Spinal cord (tissue), 10 donors: Measurements from ENCODE around the gene ERBB3. TPM values are rescaled to one million over a fixed set of nuclear protein-coding genes. Genes with fewer than 3 reads are reported as not detected.

ENCODE experiments used
- DNase-seq, 6 donors: peaks; one replicate each; pipeline versions ENCODE4 v3.0.0 to v3.0.0-alpha.2; 2013 to 2015; ENCODE audit warnings: low spot score in 6 of 6, low read depth in 4 of 6
- H3K27ac ChIP-seq: one replicate; pipeline ENCODE4 v1.5.1; 2013; ENCODE audit warnings: low read depth, low read length, control low read depth
- H3K27me3 ChIP-seq: one replicate; pipeline ENCODE4 v1.6.1; 2013; ENCODE audit warnings: low read length; ENCODE audit not compliant: control insufficient read depth, insufficient read depth
- H3K36me3 ChIP-seq: one replicate; pipeline ENCODE4 v1.6.1; 2013; ENCODE audit warnings: low read length; ENCODE audit not compliant: control insufficient read depth, insufficient read depth
- H3K4me1 ChIP-seq: one replicate; pipeline ENCODE4 v1.6.1; 2013; ENCODE audit warnings: low read length; ENCODE audit not compliant: control insufficient read depth, insufficient read depth
- H3K4me3 ChIP-seq: one replicate; pipeline ENCODE4 v1.5.1; 2013; ENCODE audit warnings: low read depth, low read length, control low read depth
- H3K9me3 ChIP-seq: one replicate; pipeline ENCODE4 v1.6.1; 2013; ENCODE audit warnings: low read length; ENCODE audit not compliant: control insufficient read depth, insufficient read depth
- WGBS: methylation state at CpG from one replicate; pipeline ENCODE4 v1.1.5; 2013; ENCODE audit warnings: missing lambda C conversion rate; ENCODE audit not compliant: insufficient coverage; 5-methylcytosine and 5-hydroxymethylcytosine counted together
- polyA plus RNA-seq, 2 donors: library from polyadenylated mRNA; unstranded; fragments of 120-200 nt; gene quantifications; one replicate each; pipeline ENCODE4 v1.2.1, GENCODE V29; 2013; ENCODE audit not compliant: insufficient read length in 2 of 2
- total RNA-seq, 2 donors: library from RNA; depleted of rRNA in 1 of 2; stranded (reverse); fragments of 120-200 nt in 1 of 2; fragments of >200 nt in 1 of 2; gene quantifications; one replicate each; pipeline versions ENCODE4 v1.2.3 to v1.2.4, GENCODE V29; 2013 to 2014
- donor health status: healthy.

The ERBB3 gene
- total and polyA plus RNA-seq, 4 donors, result 41.1 to 95.1 (median 72.0) TPM

- peaks cover 30% of the 10 kb centered on the region for H3K4me1 ChIP-seq
- whole genome bisulfite sequencing, result under 1% methylated on average over 20 of the region's 20 CpGs
- H3K4me3 ChIP-seq, result peak overlapping the region; percentile 91
- DNase-seq, result peak in 2 of 6 donors; percentile 32 to 51
- peak overlapping the region; percentile 92 for H3K27ac ChIP-seq
- peaks cover 39% of the 10 kb centered on the region for H3K36me3 ChIP-seq
- H3K27me3 ChIP-seq, result no peaks in the 10 kb centered on the region
- H3K9me3 ChIP-seq, result no peaks in the 10 kb centered on the region
Measured at GRCh38 chr12:56128670-56129205, 48.8 kb downstream of the ERBB3 start.

- H3K36me3 ChIP-seq, result peaks cover 46% of the 10 kb centered on the region
- no peaks in the 10 kb centered on the region for H3K9me3 ChIP-seq
- peak in 2 of 6 donors; percentile 56 to 66 for DNase-seq
- WGBS, result under 1% methylated on average over 23 of the region's 29 CpGs
- H3K4me1 ChIP-seq, result peaks cover 30% of the 10 kb centered on the region
- no peaks in the 10 kb centered on the region for H3K27me3 ChIP-seq
- peak overlapping the region; percentile 92 for H3K27ac ChIP-seq
- peak overlapping the region; percentile 91 for H3K4me3 ChIP-seq
Measured at GRCh38 chr12:56129206-56129941, 49.4 kb downstream of the ERBB3 start.

GRCh38 chr12:56129942-56130495 is 50.1 kb downstream of the ERBB3 start:
- H3K27ac ChIP-seq, result no peak overlapping the region
- H3K9me3 ChIP-seq, result no peaks in the 10 kb centered on the region
- H3K27me3 ChIP-seq, result no peaks in the 10 kb centered on the region
- H3K4me1 ChIP-seq, result peaks cover 30% of the 10 kb centered on the region
- peak overlapping the region; percentile 91 for H3K4me3 ChIP-seq
- H3K36me3 ChIP-seq, result peaks cover 50% of the 10 kb centered on the region
- 73% methylated on average over 22 of the region's 22 CpGs for WGBS
- no peak for DNase-seq

- no peak overlapping the region for H3K4me3 ChIP-seq
- no peaks in the 10 kb centered on the region for H3K9me3 ChIP-seq
- no peak for DNase-seq
- no peak overlapping the region for H3K27ac ChIP-seq
- H3K4me1 ChIP-seq, result peaks cover 30% of the 10 kb centered on the region
- 100% methylated on average over 1 of the region's 4 CpGs for WGBS
- peaks cover 53% of the 10 kb centered on the region for H3K36me3 ChIP-seq
- H3K27me3 ChIP-seq, result no peaks in the 10 kb centered on the region
Measured at GRCh38 chr12:56130876-56131275, 50.9 kb downstream of the ERBB3 start.

DNA sequence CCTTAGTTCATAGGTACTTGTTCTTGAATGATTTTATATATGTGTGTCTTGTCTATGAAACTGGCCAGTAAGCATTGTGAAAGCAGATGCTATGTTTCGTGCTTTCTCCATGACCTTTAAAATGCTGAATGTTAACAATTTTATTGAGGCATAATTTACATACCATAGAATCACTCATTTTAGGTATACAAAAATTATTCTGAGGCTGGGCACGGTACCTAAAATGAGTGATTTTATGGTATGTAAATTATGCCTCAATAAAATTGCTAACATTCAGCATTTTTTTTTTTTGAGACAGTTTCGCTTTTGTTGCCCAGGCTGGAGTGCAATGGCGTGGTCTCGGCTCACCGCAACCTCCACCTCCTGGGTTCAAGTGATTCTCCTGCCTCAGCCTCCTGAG is 54.9 kb downstream of the ERBB3 start:
- peaks cover 91% of the 10 kb centered on the region for H3K36me3 ChIP-seq
- peaks cover 7% of the 10 kb centered on the region for H3K4me1 ChIP-seq
- no peak overlapping the region for H3K4me3 ChIP-seq
- H3K27me3 ChIP-seq, result no peaks in the 10 kb centered on the region
- 96% methylated on average over 4 of the region's 6 CpGs for WGBS
- no peak overlapping the region for H3K27ac ChIP-seq
- DNase-seq, result no peak
- H3K9me3 ChIP-seq, result no peaks in the 10 kb centered on the region

- no peak for DNase-seq
- Histone ChIP-seq H3K27ac (no peak overlapping the region), H3K4me1 (no peaks in the 10 kb centered on the region), H3K27me3 (no peaks in the 10 kb centered on the region), H3K4me3 (no peak overlapping the region), H3K36me3 (peaks cover 86% of the 10 kb centered on the region), H3K9me3 (no peaks in the 10 kb centered on the region)
- 95% methylated on average over 5 of the region's 14 CpGs for WGBS
Measured at GRCh38 chr12:56137853-56138571, 58.0 kb downstream of the ERBB3 start.

- DNase-seq, result no peak
- H3K4me1 ChIP-seq, result no peaks in the 10 kb centered on the region
- no peaks in the 10 kb centered on the region for H3K27me3 ChIP-seq
- H3K27ac ChIP-seq, result no peak overlapping the region
- peaks cover 59% of the 10 kb centered on the region for H3K36me3 ChIP-seq
- H3K4me3 ChIP-seq, result no peak overlapping the region
- WGBS, result 89% methylated on average over 9 of the region's 19 CpGs
- no peaks in the 10 kb centered on the region for H3K9me3 ChIP-seq
Measured at GRCh38 chr12:56141946-56142784, 62.2 kb downstream of the ERBB3 start.

GRCh38 chr12:56143217-56143616 is 63.3 kb downstream of the ERBB3 start:
- Histone ChIP-seq H3K27me3 (no peaks in the 10 kb centered on the region), H3K27ac (no peak overlapping the region), H3K36me3 (peaks cover 49% of the 10 kb centered on the region), H3K4me1 (no peaks in the 10 kb centered on the region), H3K4me3 (no peak overlapping the region), H3K9me3 (no peaks in the 10 kb centered on the region)
- 100% methylated on average over 1 of the region's 4 CpGs for WGBS
- DNase-seq, result no peak

- 77% methylated on average over 8 of the region's 8 CpGs for WGBS
Measured at GRCh38 chr12:56143870-56144269, 63.9 kb downstream of the ERBB3 start.

More at GRCh38 chr12:56143870-56144269, 63.9 kb downstream of the ERBB3 start:
- Histone ChIP-seq H3K9me3 (no peaks in the 10 kb centered on the region), H3K4me1 (no peaks in the 10 kb centered on the region), H3K4me3 (no peak overlapping the region), H3K27ac (peak overlapping the region; percentile 25), H3K27me3 (no peaks in the 10 kb centered on the region), H3K36me3 (peaks cover 44% of the 10 kb centered on the region)
- DNase-seq, result no peak
